Endometrial microvascular endothelial cells (primary cell): ENCODE data around the gene PSMB7. TPM values are rescaled to one million over a fixed set of nuclear protein-coding genes. Genes with fewer than 3 reads are reported as not detected.

Experiments used
- in situ Hi-C: cut with HindIII; loops from 2 replicates; pipeline ENCODE4 v1.10.0; 2017; ENCODE audit warnings: low sequenced_read_pairs, low pct_unique_long_range_greater_than_20kb; ENCODE audit errors: inconsistent ontology term
- total RNA-seq: library from RNA; depleted of rRNA; stranded (reverse); fragments of >200 nt; gene quantifications from one replicate; pipeline ENCODE4 v1.2.3, GENCODE V29; 2015; ENCODE audit errors: inconsistent ontology term

Gene PSMB7
- total RNA-seq, 1 donor from 2014 or later, result 412 TPM

DNA sequence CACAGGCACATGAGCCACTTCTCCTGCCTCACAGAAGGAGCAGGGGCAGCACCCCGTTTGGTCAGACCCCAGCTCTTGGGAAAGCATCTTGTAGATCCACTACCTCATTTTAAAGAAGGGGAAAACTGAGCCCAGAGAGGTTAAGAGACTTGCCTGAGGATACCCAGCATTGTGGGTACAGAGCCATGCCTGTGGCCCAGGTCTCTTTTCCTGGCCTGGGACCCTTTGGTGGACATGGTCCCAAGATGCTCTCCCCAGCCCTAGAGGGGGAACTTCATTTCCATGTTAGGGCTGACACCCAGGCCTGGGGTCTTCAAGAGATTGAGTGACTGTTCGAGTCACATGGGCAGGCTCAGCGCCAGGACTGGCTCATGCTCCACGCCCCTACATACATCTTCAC is 93.3 kb downstream of the PSMB7 start:
- in situ Hi-C loops, result loop anchor here (25.0 kb wide), 2 partner anchors 110 to 210 kb away; no protein-coding TSS in a partner anchor

DNA sequence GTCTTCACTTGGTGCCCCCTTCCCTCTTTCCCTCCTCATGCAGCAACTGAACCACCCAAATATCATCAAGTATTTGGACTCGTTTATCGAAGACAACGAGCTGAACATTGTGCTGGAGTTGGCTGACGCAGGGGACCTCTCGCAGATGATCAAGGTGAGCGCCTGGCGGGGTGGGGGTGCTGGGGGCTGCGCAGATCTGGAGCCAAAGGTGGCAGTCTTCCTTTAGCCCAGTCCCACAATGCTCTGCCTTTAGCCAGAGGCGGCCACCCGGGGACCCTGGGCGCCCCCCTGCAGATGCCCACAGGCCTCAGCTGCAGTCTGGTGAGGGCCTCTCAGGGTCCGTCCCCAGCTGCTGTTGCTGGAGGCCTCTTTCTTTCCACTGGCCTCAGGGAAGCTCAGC is 93.8 kb downstream of the PSMB7 start:
- in situ Hi-C loops, result loop anchor here (25.0 kb wide), 2 partner anchors 109 to 209 kb away; no protein-coding TSS in a partner anchor

DNA sequence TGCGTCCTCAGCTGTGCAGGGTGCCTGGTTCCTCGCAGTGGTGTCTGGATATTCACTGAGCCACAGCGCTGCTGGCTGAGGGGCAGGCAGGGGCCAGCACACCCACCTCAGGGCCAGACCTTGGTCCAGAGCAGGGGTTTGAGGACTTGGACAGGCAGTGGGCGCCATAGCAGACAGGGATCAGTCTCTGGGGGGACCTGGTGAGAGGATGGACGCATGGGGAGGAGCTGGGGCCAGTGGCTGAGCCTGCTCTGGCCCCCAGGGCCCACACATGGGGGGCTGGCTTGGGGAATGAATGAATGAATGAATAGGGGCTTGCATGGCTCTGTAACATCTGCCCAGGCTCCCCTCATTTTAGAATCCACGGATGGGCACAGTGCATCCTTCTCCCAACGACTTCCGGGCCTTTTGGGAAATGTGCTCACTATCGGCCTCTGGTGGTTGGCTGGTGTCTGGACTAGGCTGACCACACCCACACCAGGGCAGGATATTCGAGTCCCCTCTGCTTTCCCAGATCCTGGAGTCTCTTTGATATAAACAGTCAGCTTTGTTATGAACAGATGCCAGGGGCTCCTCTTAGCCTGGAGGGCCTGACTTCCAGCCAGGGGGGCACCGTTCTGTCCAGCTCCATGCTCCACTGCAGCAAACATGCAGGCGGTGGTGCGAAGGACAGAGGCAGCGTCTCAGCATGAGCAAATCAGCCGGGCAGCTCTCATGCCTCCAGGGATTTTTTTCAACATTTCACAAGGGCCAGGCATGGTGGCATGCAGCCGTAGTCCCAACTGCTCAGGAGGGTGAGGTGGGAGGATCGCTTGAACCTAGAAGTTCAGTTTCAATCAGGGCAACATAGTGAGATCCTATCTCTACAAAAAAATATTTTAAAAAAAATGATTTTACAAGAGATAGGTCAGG is 94.9 kb downstream of the PSMB7 start:
- in situ Hi-C loops, result loop anchor here (25.0 kb wide), 2 partner anchors 108 to 208 kb away; no protein-coding TSS in a partner anchor

DNA sequence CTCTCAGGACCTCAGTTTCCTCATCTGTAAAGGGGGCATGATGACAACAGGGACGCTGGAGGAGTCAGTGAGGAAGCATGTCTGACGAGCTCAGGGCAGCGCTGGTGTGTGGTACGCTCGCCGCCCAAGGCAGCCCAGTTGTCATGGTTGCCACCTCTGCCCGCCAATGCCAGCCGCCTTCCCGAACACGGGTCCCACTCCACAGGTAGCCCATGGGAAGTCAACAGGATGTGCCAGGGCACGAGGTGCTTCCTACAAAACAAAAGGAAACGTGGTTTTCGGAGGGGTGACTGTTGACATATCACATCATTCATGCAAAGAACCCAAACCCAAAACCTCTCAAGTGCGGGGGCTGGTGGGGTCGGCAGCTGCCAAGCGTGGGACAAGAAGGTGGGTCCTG is 99.4 kb downstream of the PSMB7 start:
- in situ Hi-C loops, result loop anchor here (25.0 kb wide), 2 partner anchors 104 to 204 kb away; no protein-coding TSS in a partner anchor

DNA sequence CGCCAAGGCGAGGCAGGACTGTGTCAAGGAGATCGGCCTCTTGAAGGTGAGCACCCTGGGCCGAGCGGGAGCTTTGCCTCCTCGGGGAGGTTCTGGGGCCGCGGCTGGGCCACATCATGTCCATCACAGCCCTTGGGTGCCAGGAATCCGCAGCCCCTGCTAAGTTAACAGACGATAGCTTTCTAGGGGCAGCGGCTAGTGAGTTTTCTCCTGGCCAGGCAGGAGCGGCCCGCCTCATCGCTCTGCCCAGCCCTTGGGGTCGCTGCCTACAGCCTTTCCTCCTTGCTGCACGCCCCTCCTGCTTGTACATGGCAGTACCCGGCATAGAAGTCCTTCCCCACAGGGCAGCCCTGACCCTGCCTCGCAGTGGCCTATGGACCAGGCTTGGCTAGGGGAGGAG is 101.3 kb downstream of the PSMB7 start:
- in situ Hi-C loops, result loop anchor here (25.0 kb wide), 2 partner anchors 102 to 202 kb away; no protein-coding TSS in a partner anchor

DNA sequence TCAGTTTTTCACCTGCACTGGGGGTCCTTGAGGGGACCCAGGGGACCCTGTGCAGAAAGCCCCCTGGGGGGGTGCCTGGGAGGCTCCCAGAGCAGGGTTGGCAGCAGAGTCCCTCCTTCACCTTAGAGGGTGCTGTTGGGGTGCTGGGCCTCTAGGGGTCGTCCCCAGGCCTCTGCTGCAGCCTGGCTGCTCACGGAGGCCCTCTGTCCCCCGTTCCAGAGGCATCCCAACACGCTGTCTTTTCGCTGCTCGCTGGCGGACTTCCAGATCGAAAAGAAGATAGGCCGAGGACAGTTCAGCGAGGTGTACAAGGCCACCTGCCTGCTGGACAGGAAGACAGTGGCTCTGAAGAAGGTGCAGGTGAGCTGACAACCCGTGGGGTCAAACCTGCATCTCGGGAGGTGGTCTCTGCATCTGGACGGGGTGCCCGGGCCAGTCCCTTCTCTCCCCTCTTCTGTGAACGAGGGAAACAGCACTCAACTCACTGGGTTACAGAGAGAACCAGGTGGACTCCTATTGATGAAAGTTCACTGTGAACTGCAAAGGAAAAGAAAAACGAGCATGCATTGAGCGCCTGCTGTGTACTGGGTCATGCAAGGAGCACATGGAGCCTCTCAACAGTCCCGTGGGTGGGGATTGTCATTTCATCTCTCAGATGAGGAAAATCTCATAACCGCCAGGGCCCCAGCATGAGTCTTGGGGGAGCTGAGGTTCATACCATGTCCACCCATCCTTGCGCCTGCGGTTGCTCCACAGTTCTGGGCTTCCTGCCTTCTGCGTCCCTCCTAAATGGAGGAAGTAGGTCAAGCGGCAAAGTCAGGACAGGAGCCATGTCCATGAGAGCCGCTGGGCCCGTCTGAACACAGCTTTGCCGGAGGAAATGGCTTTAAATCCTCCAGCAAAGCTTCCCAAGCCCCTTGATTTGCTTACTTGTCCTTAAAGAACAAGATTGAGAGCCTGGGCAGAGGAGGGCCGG is 102.7 kb downstream of the PSMB7 start:
- in situ Hi-C loops, result loop anchor here (25.0 kb wide), 2 partner anchors 100 to 200 kb away; no protein-coding TSS in a partner anchor

DNA sequence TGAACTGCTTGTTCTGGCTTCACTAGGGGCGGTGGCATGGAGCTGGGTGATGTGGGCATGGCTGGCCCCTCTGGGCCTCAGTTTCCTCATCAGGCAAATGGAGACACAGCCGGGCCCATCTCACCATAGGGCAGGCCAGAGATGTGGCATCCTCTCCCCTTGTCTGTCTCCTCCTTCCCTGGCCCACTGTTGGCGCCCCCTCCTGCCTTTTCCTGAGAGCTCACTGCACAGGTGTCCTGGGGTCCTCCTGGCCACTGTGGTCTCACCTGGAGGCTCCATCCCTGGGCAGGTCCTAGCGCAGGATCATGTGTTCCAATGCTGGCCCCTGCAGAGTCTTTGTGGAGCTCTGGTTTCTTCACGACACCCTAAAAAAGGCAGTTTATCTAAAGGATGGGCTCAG is 104.0 kb downstream of the PSMB7 start:
- in situ Hi-C loops, result loop anchor here (25.0 kb wide), 2 partner anchors 99 to 199 kb away; no protein-coding TSS in a partner anchor

DNA sequence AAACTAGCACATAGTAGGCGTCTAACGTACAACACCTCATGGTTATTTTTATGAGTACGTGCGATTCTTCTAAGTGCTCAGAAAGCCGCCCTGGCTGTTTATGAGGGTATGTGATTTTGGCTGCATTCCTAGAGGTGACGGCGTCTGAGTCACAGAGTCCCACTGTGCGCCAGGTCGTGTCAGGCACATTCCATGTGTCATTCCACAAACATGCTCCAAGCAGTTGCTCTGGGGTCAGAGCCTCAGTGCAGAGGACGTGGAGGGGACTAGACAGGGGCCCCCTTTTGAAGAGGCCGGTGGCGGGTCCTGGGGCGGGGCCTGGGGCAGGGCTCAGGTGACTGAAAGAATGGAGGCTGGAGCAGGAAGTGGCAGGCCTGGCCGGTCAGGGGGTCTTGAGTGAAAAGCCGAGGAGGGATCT is 105.6 kb downstream of the PSMB7 start:
- in situ Hi-C loops, result loop anchor here (25.0 kb wide), 2 partner anchors 97 to 197 kb away; no protein-coding TSS in a partner anchor

DNA sequence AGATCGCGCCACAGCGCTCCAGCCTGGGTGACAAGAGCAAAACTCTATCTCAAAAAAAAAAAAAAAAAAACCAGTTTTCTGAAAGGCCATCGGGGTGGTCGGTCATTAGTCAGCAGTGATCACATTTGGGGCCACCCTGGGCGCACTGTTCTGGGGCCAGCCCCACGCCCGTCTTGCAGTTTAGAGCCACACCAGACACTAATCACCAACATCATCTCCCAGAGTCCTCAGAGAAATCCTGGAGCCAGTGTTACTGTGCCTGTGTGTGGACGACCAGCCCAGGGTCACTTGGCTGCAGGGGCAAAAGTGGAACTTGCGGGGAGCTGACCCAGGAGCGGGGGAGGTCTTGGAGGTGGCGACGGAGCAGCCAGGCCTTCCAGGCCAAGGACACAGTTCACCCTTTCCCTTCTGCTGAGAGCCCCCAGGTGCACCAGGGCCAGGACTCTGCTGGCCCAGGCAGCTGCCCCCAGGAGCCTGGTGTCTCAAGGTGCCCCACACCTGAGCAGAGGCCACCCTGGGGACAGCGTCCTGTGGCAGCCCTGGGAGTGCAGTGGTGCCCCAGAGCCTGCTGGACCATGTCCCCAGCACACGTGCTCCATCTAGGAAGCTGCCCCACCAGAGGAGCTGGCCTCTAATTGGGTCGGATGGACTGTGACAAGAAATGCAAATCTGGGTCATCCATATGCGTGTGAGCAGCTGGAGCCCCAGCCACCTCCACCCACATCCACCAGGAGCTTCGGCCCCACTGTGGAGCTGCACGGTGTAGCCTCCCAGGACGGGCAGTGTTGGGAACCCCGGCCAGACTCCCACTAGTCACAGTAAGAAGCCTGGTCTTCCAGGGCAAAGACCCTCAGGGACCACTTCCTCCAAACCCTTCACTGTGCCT is 106.4 kb downstream of the PSMB7 start:
- in situ Hi-C loops, result loop anchor here (25.0 kb wide), 2 partner anchors 97 to 197 kb away; no protein-coding TSS in a partner anchor

DNA sequence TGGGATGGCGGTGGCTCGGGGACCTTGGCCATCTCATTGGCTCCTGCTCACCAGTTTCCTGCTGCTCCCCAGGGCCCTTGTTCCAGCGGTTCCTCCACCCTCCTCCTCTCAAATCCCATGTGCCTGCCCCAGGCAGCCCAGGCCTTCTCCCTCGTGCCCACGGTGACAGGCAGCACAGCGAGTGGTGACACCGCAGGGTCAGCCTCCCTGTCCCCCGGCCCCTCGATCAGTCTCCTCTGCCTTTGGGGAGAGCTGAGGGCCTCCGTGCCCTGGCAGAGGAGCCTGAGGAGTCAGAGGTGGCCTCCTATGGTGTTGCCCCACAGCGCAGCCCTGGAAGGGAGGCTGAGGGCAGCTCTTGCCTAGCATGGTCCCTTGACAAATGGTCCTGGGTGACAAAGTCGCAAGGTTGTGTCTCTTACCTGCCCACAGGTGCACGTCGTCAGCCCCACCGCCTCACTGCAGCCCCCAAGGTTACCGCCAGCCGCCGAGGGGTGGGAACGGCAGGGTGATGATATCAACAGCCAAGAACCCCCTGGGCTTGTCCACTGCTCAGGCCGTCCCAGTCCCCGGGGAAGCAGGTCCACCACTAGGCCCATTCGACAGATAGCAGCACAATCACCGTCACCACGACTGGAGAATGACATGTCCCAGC is 107.7 kb downstream of the PSMB7 start:
- in situ Hi-C loops, result loop anchor here (25.0 kb wide), 2 partner anchors 95 to 195 kb away; no protein-coding TSS in a partner anchor

DNA sequence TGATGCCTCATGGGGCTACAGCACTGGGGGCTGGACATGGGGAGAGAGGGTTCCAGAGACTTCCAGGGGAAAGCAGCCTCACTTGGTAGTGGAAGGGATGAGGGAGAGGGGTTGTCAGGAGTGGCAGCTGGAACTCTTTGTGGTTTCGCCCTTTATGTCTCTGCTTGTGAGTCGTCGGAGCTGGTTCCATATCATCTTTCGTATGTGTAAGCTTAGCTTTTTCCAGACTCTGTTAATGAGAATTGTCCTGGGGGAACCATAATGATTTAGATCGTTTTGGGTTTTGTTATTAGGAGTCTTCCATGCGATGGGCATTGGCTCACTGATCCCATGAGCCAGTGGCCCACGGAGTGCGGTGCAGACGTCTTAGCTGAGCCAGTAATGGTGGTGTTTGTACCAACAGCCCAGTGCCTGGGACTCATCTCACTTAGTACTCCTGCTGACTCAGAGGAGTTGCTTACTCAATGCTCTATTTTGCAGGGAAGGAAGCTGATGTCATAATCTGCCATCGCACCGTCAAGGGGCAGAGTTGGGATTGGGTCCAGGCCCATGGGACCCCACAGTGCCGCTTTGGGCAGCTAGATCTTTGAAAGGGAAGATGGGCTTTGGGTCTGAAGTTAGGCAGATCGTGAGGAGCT is 109.0 kb downstream of the PSMB7 start:
- in situ Hi-C loops, result loop anchor here (25.0 kb wide), 2 partner anchors 94 to 194 kb away; no protein-coding TSS in a partner anchor

DNA sequence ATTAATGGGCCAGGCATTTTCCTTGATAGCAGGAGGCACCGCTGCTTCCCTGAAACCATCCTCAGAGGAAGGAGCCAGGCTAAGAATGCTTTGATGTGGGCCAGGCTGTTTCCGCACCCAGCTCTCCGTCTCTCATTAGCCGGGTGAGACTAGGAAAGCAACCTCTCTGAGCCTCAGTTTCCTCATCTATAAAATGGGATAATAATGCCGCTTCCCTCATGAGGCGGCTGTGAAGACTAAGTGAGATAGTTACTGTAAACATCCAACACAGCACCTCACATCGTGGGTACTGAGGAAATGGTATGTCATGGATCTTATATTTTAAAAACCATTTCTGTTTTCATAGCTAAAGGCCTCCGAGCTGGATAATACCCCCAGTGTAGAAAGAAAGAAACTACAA is 111.0 kb downstream of the PSMB7 start:
- in situ Hi-C loops, result loop anchor here (25.0 kb wide), 2 partner anchors 92 to 192 kb away; no protein-coding TSS in a partner anchor

DNA sequence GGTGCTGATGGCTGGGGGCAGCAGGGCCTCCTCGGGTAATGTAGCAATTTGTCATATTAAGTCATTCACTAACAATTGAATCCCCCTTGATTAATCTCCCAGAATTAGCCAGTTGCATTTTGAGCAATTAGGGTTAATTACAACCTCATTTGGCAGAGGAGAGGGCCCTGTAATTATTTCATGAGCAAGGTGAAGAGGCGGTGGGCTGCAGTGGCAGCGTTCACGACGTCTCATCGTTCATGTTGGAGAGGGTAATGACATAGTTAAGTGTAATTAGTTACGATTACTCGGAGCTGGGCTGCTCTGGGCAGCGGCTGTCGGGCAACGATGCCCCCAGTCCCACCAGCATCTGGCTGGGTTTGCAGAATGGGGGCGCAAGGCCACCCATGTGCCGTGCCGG is 111.5 kb downstream of the PSMB7 start:
- in situ Hi-C loops, result loop anchor here (25.0 kb wide), 2 partner anchors 91 to 191 kb away; no protein-coding TSS in a partner anchor
